ENCODE results near the gene GTF2IRD1. TPM values are rescaled to one million over a fixed set of nuclear protein-coding genes. Genes with fewer than 3 reads are reported as not detected.

The GTF2IRD1 gene
- total RNA-seq, 1 experiment from 2014 or later = not detected

GRCh38 chr7:74470504-74470903 is 16.8 kb downstream of the GTF2IRD1 start:
- Histone ChIP-seq H3K4me2 (ENCODE audit: low read depth, low read length, poor library complexity, severe bottlenecking) (no peak overlapping the region), H2AFZ (ENCODE audit: low read length) (no peak overlapping the region), H3K79me2 (ENCODE audit: low read length) (no peaks in the 10 kb centered on the region), H3K9me3 (ENCODE audit: low read length) (no peaks in the 10 kb centered on the region), H3K9ac (ENCODE audit: low read length) (no peak overlapping the region), H3K4me1 (ENCODE audit: low read length) (no peaks in the 10 kb centered on the region), H3K9me2 (replicated peaks; ENCODE audit: insufficient read depth, low read length) (no peaks in the 10 kb centered on the region), H3K4me3 (ENCODE audit: low read length) (no peak overlapping the region), H3K27ac (ENCODE audit: low read length) (no peak overlapping the region), H4K20me1 (ENCODE audit: insufficient read depth, low read depth, low read length) (no peaks in the 10 kb centered on the region), H3K36me3 (ENCODE audit: insufficient read depth, low read length) (no peaks in the 10 kb centered on the region), H3K27me3 (ENCODE audit: low read length) (no peaks in the 10 kb centered on the region)
- no peak for DNase-seq

- Histone ChIP-seq H3K4me1 (ENCODE audit: low read length) (no peaks in the 10 kb centered on the region), H3K4me3 (ENCODE audit: low read length) (no peak overlapping the region), H3K79me2 (ENCODE audit: low read length) (no peaks in the 10 kb centered on the region)
These were observed 19.4 kb downstream of the GTF2IRD1 start for GRCh38 chr7:74473116-74473515.

GRCh38 chr7:74474271-74474865 is 20.7 kb downstream of the GTF2IRD1 start:
- Histone ChIP-seq H3K79me2 (ENCODE audit: low read length) (no peaks in the 10 kb centered on the region), H3K27me3 (ENCODE audit: low read length) (no peaks in the 10 kb centered on the region), H3K27ac (ENCODE audit: low read length) (no peak overlapping the region), H3K36me3 (ENCODE audit: insufficient read depth, low read length) (no peaks in the 10 kb centered on the region), H3K9me3 (ENCODE audit: low read length) (no peaks in the 10 kb centered on the region), H3K9ac (ENCODE audit: low read length) (no peak overlapping the region), H3K4me2 (ENCODE audit: low read depth, low read length, poor library complexity, severe bottlenecking) (no peak overlapping the region), H2AFZ (ENCODE audit: low read length) (no peak overlapping the region), H3K4me3 (ENCODE audit: low read length) (no peak overlapping the region), H3K4me1 (ENCODE audit: low read length) (no peaks in the 10 kb centered on the region), H3K9me2 (replicated peaks; ENCODE audit: insufficient read depth, low read length) (no peaks in the 10 kb centered on the region), H4K20me1 (ENCODE audit: insufficient read depth, low read depth, low read length) (no peaks in the 10 kb centered on the region)
- no peak for DNase-seq

More at GRCh38 chr7:74473116-74473515, 19.4 kb downstream of the GTF2IRD1 start:
- Histone ChIP-seq H3K4me2 (ENCODE audit: low read depth, low read length, poor library complexity, severe bottlenecking) (no peak overlapping the region), H3K9me2 (replicated peaks; ENCODE audit: insufficient read depth, low read length) (no peaks in the 10 kb centered on the region), H3K36me3 (ENCODE audit: insufficient read depth, low read length) (no peaks in the 10 kb centered on the region), H4K20me1 (ENCODE audit: insufficient read depth, low read depth, low read length) (no peaks in the 10 kb centered on the region), H2AFZ (ENCODE audit: low read length) (no peak overlapping the region), H3K27ac (ENCODE audit: low read length) (no peak overlapping the region), H3K9ac (ENCODE audit: low read length) (no peak overlapping the region), H3K9me3 (ENCODE audit: low read length) (no peaks in the 10 kb centered on the region), H3K27me3 (ENCODE audit: low read length) (no peaks in the 10 kb centered on the region)
- no peak for DNase-seq

GRCh38 chr7:74475243-74475986 is 21.7 kb downstream of the GTF2IRD1 start:
- Histone ChIP-seq H3K27me3 (ENCODE audit: low read length) (no peaks in the 10 kb centered on the region), H3K9me3 (ENCODE audit: low read length) (no peaks in the 10 kb centered on the region), H3K4me3 (ENCODE audit: low read length) (no peak overlapping the region), H2AFZ (ENCODE audit: low read length) (no peak overlapping the region), H3K9me2 (replicated peaks; ENCODE audit: insufficient read depth, low read length) (no peaks in the 10 kb centered on the region), H3K4me2 (ENCODE audit: low read depth, low read length, poor library complexity, severe bottlenecking) (no peak overlapping the region), H3K4me1 (ENCODE audit: low read length) (no peaks in the 10 kb centered on the region), H3K27ac (ENCODE audit: low read length) (no peak overlapping the region), H4K20me1 (ENCODE audit: insufficient read depth, low read depth, low read length) (no peaks in the 10 kb centered on the region), H3K36me3 (ENCODE audit: insufficient read depth, low read length) (no peaks in the 10 kb centered on the region), H3K9ac (ENCODE audit: low read length) (no peak overlapping the region), H3K79me2 (ENCODE audit: low read length) (no peaks in the 10 kb centered on the region)
- DNase-seq = no peak

GRCh38 chr7:74475987-74476350 is 22.3 kb downstream of the GTF2IRD1 start:
- no peaks in the 10 kb centered on the region for H3K79me2 ChIP-seq (ENCODE audit: low read length)
- no peak for DNase-seq
- no peak overlapping the region for H3K4me3 ChIP-seq (ENCODE audit: low read length)
- no peaks in the 10 kb centered on the region for H3K4me1 ChIP-seq (ENCODE audit: low read length)
- no peaks in the 10 kb centered on the region for H3K36me3 ChIP-seq (ENCODE audit: insufficient read depth, low read length)
- H4K20me1 ChIP-seq (ENCODE audit: insufficient read depth, low read depth, low read length) = no peaks in the 10 kb centered on the region
- H3K9me3 ChIP-seq (ENCODE audit: low read length) = no peaks in the 10 kb centered on the region
- no peak overlapping the region for H3K9ac ChIP-seq (ENCODE audit: low read length)
- no peaks in the 10 kb centered on the region for H3K9me2 ChIP-seq (replicated peaks; ENCODE audit: insufficient read depth, low read length)
- no peaks in the 10 kb centered on the region for H3K27me3 ChIP-seq (ENCODE audit: low read length)
- no peak overlapping the region for H2AFZ ChIP-seq (ENCODE audit: low read length)
- H3K4me2 ChIP-seq (ENCODE audit: low read depth, low read length, poor library complexity, severe bottlenecking) = no peak overlapping the region
- H3K27ac ChIP-seq (ENCODE audit: low read length) = no peak overlapping the region

GRCh38 chr7:74476626-74477025 is 22.9 kb downstream of the GTF2IRD1 start:
- Histone ChIP-seq H3K36me3 (ENCODE audit: insufficient read depth, low read length) (no peaks in the 10 kb centered on the region), H2AFZ (ENCODE audit: low read length) (no peak overlapping the region), H3K9ac (ENCODE audit: low read length) (no peak overlapping the region), H3K9me2 (replicated peaks; ENCODE audit: insufficient read depth, low read length) (no peaks in the 10 kb centered on the region), H3K4me1 (ENCODE audit: low read length) (no peaks in the 10 kb centered on the region), H3K4me2 (ENCODE audit: low read depth, low read length, poor library complexity, severe bottlenecking) (no peak overlapping the region), H3K27ac (ENCODE audit: low read length) (no peak overlapping the region), H3K79me2 (ENCODE audit: low read length) (no peaks in the 10 kb centered on the region), H3K9me3 (ENCODE audit: low read length) (no peaks in the 10 kb centered on the region), H4K20me1 (ENCODE audit: insufficient read depth, low read depth, low read length) (no peaks in the 10 kb centered on the region), H3K27me3 (ENCODE audit: low read length) (no peaks in the 10 kb centered on the region), H3K4me3 (ENCODE audit: low read length) (no peak overlapping the region)
- DNase-seq = no peak

- H3K4me2 ChIP-seq (ENCODE audit: low read depth, low read length, poor library complexity, severe bottlenecking) = no peak overlapping the region
These were observed 25.0 kb downstream of the GTF2IRD1 start for GRCh38 chr7:74478671-74479065.

GRCh38 chr7:74479066-74479781 is 25.5 kb downstream of the GTF2IRD1 start:
- Histone ChIP-seq H3K9me2 (replicated peaks; ENCODE audit: insufficient read depth, low read length) (no peaks in the 10 kb centered on the region), H3K27ac (ENCODE audit: low read length) (no peak overlapping the region), H3K9ac (ENCODE audit: low read length) (no peak overlapping the region), H3K36me3 (ENCODE audit: insufficient read depth, low read length) (no peaks in the 10 kb centered on the region), H2AFZ (ENCODE audit: low read length) (no peak overlapping the region), H3K4me3 (ENCODE audit: low read length) (no peak overlapping the region), H3K4me1 (ENCODE audit: low read length) (no peaks in the 10 kb centered on the region), H3K9me3 (ENCODE audit: low read length) (no peaks in the 10 kb centered on the region), H4K20me1 (ENCODE audit: insufficient read depth, low read depth, low read length) (no peaks in the 10 kb centered on the region), H3K79me2 (ENCODE audit: low read length) (no peaks in the 10 kb centered on the region), H3K4me2 (ENCODE audit: low read depth, low read length, poor library complexity, severe bottlenecking) (no peak overlapping the region), H3K27me3 (ENCODE audit: low read length) (no peaks in the 10 kb centered on the region)
- DNase-seq = no peak

More at GRCh38 chr7:74478671-74479065, 25.0 kb downstream of the GTF2IRD1 start:
- H3K27me3 ChIP-seq (ENCODE audit: low read length) = no peaks in the 10 kb centered on the region
- H2AFZ ChIP-seq (ENCODE audit: low read length) = no peak overlapping the region
- H3K9me2 ChIP-seq (replicated peaks; ENCODE audit: insufficient read depth, low read length) = no peaks in the 10 kb centered on the region
- H3K4me1 ChIP-seq (ENCODE audit: low read length) = no peaks in the 10 kb centered on the region
- H3K79me2 ChIP-seq (ENCODE audit: low read length) = no peaks in the 10 kb centered on the region
- no peak for DNase-seq
- no peak overlapping the region for H3K27ac ChIP-seq (ENCODE audit: low read length)
- no peak overlapping the region for H3K9ac ChIP-seq (ENCODE audit: low read length)
- no peaks in the 10 kb centered on the region for H3K36me3 ChIP-seq (ENCODE audit: insufficient read depth, low read length)
- no peak overlapping the region for H3K4me3 ChIP-seq (ENCODE audit: low read length)
- no peaks in the 10 kb centered on the region for H4K20me1 ChIP-seq (ENCODE audit: insufficient read depth, low read depth, low read length)
- no peaks in the 10 kb centered on the region for H3K9me3 ChIP-seq (ENCODE audit: low read length)

All from Karpas-422 (cell line).